H9 (cell line): Measurements from ENCODE around the gene PACSIN2. TPM values are rescaled to one million over a fixed set of nuclear protein-coding genes. Genes with fewer than 3 reads are reported as not detected.

Source experiments
- DNase-seq: peaks from one replicate; pipeline ENCODE4 v3.0.0-alpha.2; 2017
- H2AFZ ChIP-seq: one replicate; pipeline ENCODE4 v1.6.1; 2013; ENCODE audit warnings: mild to moderate bottlenecking, low read length, control low read depth, moderate library complexity
- H2AK5ac ChIP-seq: 2 replicates; pipeline ENCODE4 v1.6.1; 2013; ENCODE audit warnings: low read length, control low read depth, mixed read lengths; ENCODE audit not compliant: insufficient read length
- H2BK120ac ChIP-seq: one replicate; pipeline ENCODE4 v1.6.1; 2013; ENCODE audit warnings: low read depth, mild to moderate bottlenecking, low read length, control low read depth, inconsistent platforms; ENCODE audit not compliant: poor library complexity, severe bottlenecking
- H2BK12ac ChIP-seq: 2 replicates; pipeline ENCODE4 v1.6.1; 2013; ENCODE audit warnings: low read length, control low read depth, mixed read lengths, low read depth; ENCODE audit not compliant: insufficient read length
- H2BK15ac ChIP-seq: 2 replicates; pipeline ENCODE4 v1.6.1; 2013; ENCODE audit warnings: low read depth, low read length, control low read depth
- H2BK20ac ChIP-seq: one replicate; pipeline ENCODE4 v1.6.1; 2013; ENCODE audit warnings: low read depth, mild to moderate bottlenecking, low read length, control low read depth, inconsistent platforms; ENCODE audit not compliant: poor library complexity, severe bottlenecking
- H2BK5ac ChIP-seq: 2 replicates; pipeline ENCODE4 v1.6.1; 2013; ENCODE audit warnings: low read length, control low read depth, mixed read lengths; ENCODE audit not compliant: insufficient read length
- H3K14ac ChIP-seq: 2 replicates; pipeline ENCODE4 v1.6.1; 2013; ENCODE audit warnings: low read length, control low read depth; ENCODE audit not compliant: insufficient read depth
- H3K18ac ChIP-seq: 2 replicates; pipeline ENCODE4 v1.6.1; 2013; ENCODE audit warnings: low read depth, mild to moderate bottlenecking, mixed read lengths, low read length, control low read depth; ENCODE audit not compliant: insufficient read length
- H3K23ac ChIP-seq: 2 replicates; pipeline ENCODE4 v1.6.1; 2013; ENCODE audit warnings: low read length, control low read depth, mixed read lengths, low read depth; ENCODE audit not compliant: insufficient read length
- H3K23me2 ChIP-seq: 2 replicates; pipeline ENCODE4 v1.6.1; 2013; ENCODE audit warnings: low read depth, mild to moderate bottlenecking, mixed read lengths, low read length, control low read depth; ENCODE audit not compliant: insufficient read length, poor library complexity, severe bottlenecking
- H3K27ac ChIP-seq: 2 replicates; pipeline ENCODE4 v1.5.1; 2013; ENCODE audit warnings: low read length, control low read depth, mixed read lengths, low read depth; ENCODE audit not compliant: insufficient read length
- H3K27me3 ChIP-seq: 2 replicates; pipeline ENCODE4 v1.6.1; 2013; ENCODE audit warnings: low read length, control low read depth, inconsistent platforms; ENCODE audit not compliant: insufficient read depth
- H3K4ac ChIP-seq: 2 replicates; pipeline ENCODE4 v1.6.1; 2013; ENCODE audit warnings: low read depth, mild to moderate bottlenecking, control low read depth, inconsistent platforms, low read length, moderate library complexity
- H3K4me1 ChIP-seq: 2 replicates; pipeline ENCODE4 v1.6.1; 2013; ENCODE audit warnings: low read length, control low read depth, inconsistent platforms; ENCODE audit not compliant: insufficient read depth
- H3K4me2 ChIP-seq: 2 replicates; pipeline ENCODE4 v1.6.1; 2013; ENCODE audit warnings: low read length, control low read depth, mixed read lengths; ENCODE audit not compliant: insufficient read length, insufficient read depth
- H3K56ac ChIP-seq: 2 replicates; pipeline ENCODE4 v1.6.1; 2013; ENCODE audit warnings: low read depth, mild to moderate bottlenecking, mixed read lengths, low read length, control low read depth; ENCODE audit not compliant: insufficient read length
- H3K79me1 ChIP-seq: 2 replicates; pipeline ENCODE4 v1.6.1; 2013; ENCODE audit warnings: low read depth, mild to moderate bottlenecking, moderate library complexity, low read length, control low read depth, inconsistent platforms; ENCODE audit not compliant: insufficient read depth, poor library complexity, severe bottlenecking
- H3K79me2 ChIP-seq: 2 replicates; pipeline ENCODE4 v1.6.1; 2013; ENCODE audit warnings: low read length, control low read depth, inconsistent platforms; ENCODE audit not compliant: insufficient read depth
- H3K9ac ChIP-seq: 2 replicates; pipeline ENCODE4 v1.6.1; 2013; ENCODE audit warnings: low read length, control low read depth, mixed read lengths; ENCODE audit not compliant: insufficient read length; ENCODE audit errors: extremely low read depth
- H3K9me3 ChIP-seq: one replicate; pipeline ENCODE4 v1.6.1; 2013; ENCODE audit warnings: low read depth, low read length, inconsistent platforms; ENCODE audit not compliant: control insufficient read depth
- H3T11ph ChIP-seq: one replicate; pipeline ENCODE4 v1.6.1; 2013; ENCODE audit warnings: mild to moderate bottlenecking, low read length, control low read depth, inconsistent platforms
- H4K20me1 ChIP-seq: one replicate; pipeline ENCODE4 v1.6.1; 2013; ENCODE audit not compliant: control insufficient read depth, insufficient read length, insufficient read depth
- H4K5ac ChIP-seq: 2 replicates; pipeline ENCODE4 v1.6.1; 2013; ENCODE audit warnings: low read depth, mild to moderate bottlenecking, mixed read lengths, low read length, control low read depth; ENCODE audit not compliant: insufficient read length
- H4K8ac ChIP-seq: replicated peaks from 2 replicates; pipeline ENCODE4 v1.6.1; 2013; ENCODE audit warnings: low read length, control low read depth, mixed read lengths, low read depth; ENCODE audit not compliant: insufficient read length
- H4K91ac ChIP-seq: 2 replicates; pipeline ENCODE4 v1.6.1; 2013; ENCODE audit warnings: low read depth, mild to moderate bottlenecking, moderate library complexity, mixed read lengths, low read length, control low read depth; ENCODE audit not compliant: insufficient read length
- H3K27ac Mint-ChIP-seq, 3 experiments: 2 replicates in 2 of 3; 3 replicates in 1 of 3; pipeline ENCODE4 v1.8.0; 2020 to 2021; ENCODE audit warnings: mixed read lengths in 3 of 3, mild to moderate bottlenecking in 1 of 3, moderate library complexity in 1 of 3
- H3K27me3 Mint-ChIP-seq: 2 replicates; pipeline ENCODE4 v1.8.0; 2021; ENCODE audit warnings: low read depth, mild to moderate bottlenecking, moderate library complexity, mixed read lengths
- H3K36me3 Mint-ChIP-seq, 3 experiments: 2 replicates in 2 of 3; 3 replicates in 1 of 3; pipeline ENCODE4 v1.8.0; 2020 to 2021; ENCODE audit warnings: low read depth in 3 of 3, mixed read lengths in 3 of 3; ENCODE audit not compliant: insufficient read depth in 1 of 3
- H3K4me1 Mint-ChIP-seq, 2 experiments: 2 replicates each; pipeline ENCODE4 v1.8.0; 2020; ENCODE audit warnings: mixed read lengths in 2 of 2
- H3K4me3 Mint-ChIP-seq, 2 experiments: 2 replicates in 1 of 2; 3 replicates in 1 of 2; pipeline ENCODE4 v1.8.0; 2020 to 2021; ENCODE audit warnings: mild to moderate bottlenecking in 2 of 2, mixed read lengths in 2 of 2, moderate library complexity in 1 of 2
- H3K9me3 Mint-ChIP-seq, 2 experiments: 2 replicates in 1 of 2; 3 replicates in 1 of 2; pipeline ENCODE4 v1.8.0; 2020; ENCODE audit warnings: mild to moderate bottlenecking in 2 of 2, mixed read lengths in 2 of 2, moderate library complexity in 1 of 2
- CTCF ChIP-seq: fragments of 200-600 bp; sonication (generic); conservative IDR thresholded peaks from 3 replicates; pipeline ENCODE4 v1.8.0; 2021; ENCODE audit warnings: antibody characterized with exemption, mild to moderate bottlenecking
- WGBS: extraction: QIAGEN DNeasy Blood & Tissue Kit; methylation state at CpG from one replicate; pipeline ENCODE4 v1.1.7; 2013; ENCODE audit warnings: missing lambda C conversion rate, low lambda C conversion rate, mixed read lengths; ENCODE audit not compliant: insufficient read length; ENCODE audit errors: extremely low coverage; 5-methylcytosine and 5-hydroxymethylcytosine counted together
- total RNA-seq: library from RNA; stranded (reverse); gene quantifications from 2 replicates; pipeline ENCODE4 v1.2.1, GENCODE V29; 2021

PACSIN2 gene
- total RNA-seq, 1 experiment from 2014 or later = 62.3 TPM

DNA sequence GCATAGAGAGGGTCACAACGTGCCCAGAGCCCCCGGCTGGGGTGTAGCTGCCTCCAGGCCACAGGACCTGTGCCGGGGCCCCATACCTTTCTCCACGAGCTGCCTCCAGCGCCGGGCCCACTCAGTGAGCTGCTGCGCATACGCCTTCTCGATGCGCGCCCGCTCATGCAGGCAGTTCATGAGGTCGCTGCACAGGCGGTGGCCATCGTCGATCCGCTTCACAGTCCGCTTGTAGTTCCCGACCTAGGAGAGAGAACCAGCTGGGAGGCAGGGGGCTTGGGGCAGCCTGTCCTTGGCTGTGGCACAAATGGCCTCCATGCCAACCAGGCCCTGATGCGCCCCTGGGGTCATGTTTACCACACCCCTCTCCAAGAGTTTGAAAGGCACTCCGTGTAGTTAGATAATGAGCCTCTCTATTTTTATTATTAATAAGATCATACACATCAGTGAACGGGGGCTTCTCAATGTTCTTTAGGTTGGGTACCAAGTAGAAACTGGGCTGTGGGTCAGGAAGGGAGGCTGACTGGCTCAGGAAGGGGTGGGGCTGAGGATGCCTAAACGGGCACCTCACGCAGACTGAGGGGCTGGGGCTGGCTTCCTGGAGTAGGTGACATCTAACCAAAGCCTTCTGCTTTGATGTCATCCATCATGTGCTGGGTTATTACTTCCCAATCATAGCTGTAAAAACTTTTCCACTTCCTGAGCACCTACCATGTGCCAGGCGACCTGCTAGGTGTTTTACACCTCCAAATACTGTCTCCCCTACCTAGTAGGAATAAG lies 121.4 kb downstream of the PACSIN2 start:
- H3K79me2 ChIP-seq = no peaks in the 10 kb centered on the region
- no peaks in the 10 kb centered on the region for H3K27me3 ChIP-seq
- no peak overlapping the region for H2BK5ac ChIP-seq
- H3K18ac ChIP-seq = no peak overlapping the region
- H2AK5ac ChIP-seq = no peak overlapping the region
- no peak overlapping the region for H3K4me2 ChIP-seq
- no peak overlapping the region for H4K91ac ChIP-seq
- no peak overlapping the region for H3K56ac ChIP-seq
- peaks cover 2 to 20% (median 17%) of the 10 kb centered on the region in 3 experiments; a peak in 6 of 7 replicates for H3K36me3 Mint-ChIP-seq
- no peak overlapping the region for H2BK120ac ChIP-seq
- DNase-seq = no peak
- no peaks in the 10 kb centered on the region for H3K9me3 Mint-ChIP-seq
- H3K4me1 ChIP-seq = no peaks in the 10 kb centered on the region
- no peak overlapping the region for H3K23ac ChIP-seq
- H3K27ac Mint-ChIP-seq = no peak overlapping the region; a peak in 1 of 7 replicates
- H3K4ac ChIP-seq = no peak overlapping the region
- H3K9me3 ChIP-seq = no peaks in the 10 kb centered on the region
- peaks cover 19 to 20% of the 10 kb centered on the region in 2 experiments for H3K4me1 Mint-ChIP-seq
- no peak overlapping the region for H4K5ac ChIP-seq
- no peak overlapping the region for H3T11ph ChIP-seq
- H2BK20ac ChIP-seq = no peak overlapping the region
- no peak overlapping the region for H2BK15ac ChIP-seq
- H3K9ac ChIP-seq = no peak overlapping the region
- H3K14ac ChIP-seq = no peak overlapping the region
- no peak overlapping the region for H2BK12ac ChIP-seq
- H3K27ac ChIP-seq = no peak overlapping the region
- no peak overlapping the region for H4K8ac ChIP-seq
- H3K23me2 ChIP-seq = no peaks in the 10 kb centered on the region
- peaks cover 2% of the 10 kb centered on the region for H3K79me1 ChIP-seq
- WGBS = no CpG with 5 or more reads among the region's 25 CpGs
- H3K27me3 Mint-ChIP-seq = no peaks in the 10 kb centered on the region; the same call in 1 of the 2 replicates
- no peaks in the 10 kb centered on the region for H4K20me1 ChIP-seq
- no peak for TF ChIP-seq CTCF
- H3K4me3 Mint-ChIP-seq = no peak overlapping the region
- H2AFZ ChIP-seq = no peak overlapping the region
